HepG2 (cell line): Measurements from ENCODE around the gene ARPC5. TPM values are rescaled to one million over a fixed set of nuclear protein-coding genes. Genes with fewer than 3 reads are reported as not detected.

Experiments used
- ARNT2 ChIP-seq: sonication (generic); formaldehyde crosslinking; IDR thresholded peaks from 2 replicates; pipeline ENCODE4 v1.8.0; 2022; ENCODE audit warnings: mild to moderate bottlenecking, low read depth, missing genetic modification reagents, moderate library complexity
- BCLAF1 ChIP-seq: fragments of 450-650 bp; IDR thresholded peaks from 2 replicates; pipeline ENCODE4 v1.6.1; 2017; ENCODE audit warnings: mild to moderate bottlenecking
- CEBPG ChIP-seq: IDR thresholded peaks from 2 replicates; pipeline ENCODE4 v1.6.1; 2016
- HMGA1 ChIP-seq: sonication (generic); formaldehyde crosslinking; conservative IDR thresholded peaks from 2 replicates; pipeline ENCODE4 v1.4.0; 2020; ENCODE audit warnings: missing genetic modification reagents
- KLF12 ChIP-seq: sonication (generic); formaldehyde crosslinking; IDR thresholded peaks from 2 replicates; pipeline ENCODE4 v1.4.0; 2020; ENCODE audit warnings: missing genetic modification reagents, borderline replicate concordance
- KMT2B ChIP-seq: IDR thresholded peaks from 2 replicates; pipeline ENCODE4 v1.6.1; 2016; ENCODE audit warnings: missing genetic modification reagents, missing compliant biosample characterization
- MAFK ChIP-seq, 2 experiments: IDR thresholded peaks in 1 of 2; conservative IDR thresholded peaks in 1 of 2; 2 replicates each; pipeline ENCODE4 v1.6.1; 2011; ENCODE audit warnings: improper control_type of control experiment in 2 of 2, low read length in 2 of 2
- MED8 ChIP-seq: sonication (generic); formaldehyde crosslinking; IDR thresholded peaks from 2 replicates; pipeline ENCODE4 v1.8.1; 2023; ENCODE audit warnings: mild to moderate bottlenecking, missing genetic modification reagents; ENCODE audit not compliant: insufficient replicate concordance
- MNT ChIP-seq: fragments of 450-650 bp; IDR thresholded peaks from 2 replicates; pipeline ENCODE4 v1.6.1; 2016
- NCOA2 ChIP-seq: sonication (generic); formaldehyde crosslinking; IDR thresholded peaks from 2 replicates; pipeline ENCODE4 v1.8.0; 2022; ENCODE audit warnings: inconsistent platforms
- SOX5 ChIP-seq: IDR thresholded peaks from 2 replicates; pipeline ENCODE4 v1.6.1; 2016; ENCODE audit warnings: borderline replicate concordance
- ZBTB14 ChIP-seq: sonication (generic); formaldehyde crosslinking; IDR thresholded peaks from 2 replicates; pipeline ENCODE4 v1.4.0; 2020; ENCODE audit warnings: missing genetic modification reagents
- ZBTB7B ChIP-seq: sonication (generic); formaldehyde crosslinking; IDR thresholded peaks from 2 replicates; pipeline ENCODE4 v1.4.0; 2020; ENCODE audit warnings: missing genetic modification reagents
- ZC3H4 ChIP-seq: sonication (generic); formaldehyde crosslinking; IDR thresholded peaks from 2 replicates; pipeline ENCODE4 v1.4.0; 2020; ENCODE audit warnings: missing genetic modification reagents, borderline replicate concordance
- ZMYM2 ChIP-seq: sonication (generic); formaldehyde crosslinking; IDR thresholded peaks from 2 replicates; pipeline ENCODE4 v1.8.0; 2022; ENCODE audit warnings: mild to moderate bottlenecking, missing genetic modification reagents
- ZNF30 ChIP-seq: sonication (generic); formaldehyde crosslinking; IDR thresholded peaks from 2 replicates; pipeline ENCODE4 v1.5.0; 2020; ENCODE audit warnings: mild to moderate bottlenecking, missing genetic modification reagents
- ZNF879 ChIP-seq: sonication (generic); formaldehyde crosslinking; IDR thresholded peaks from 2 replicates; pipeline ENCODE4 v1.8.1; 2023; ENCODE audit warnings: missing genetic modification reagents
- polyA plus RNA-seq, 8 experiments: library from polyadenylated mRNA; depleted of rRNA in 3 of 8; stranded (reverse) in 7 of 8; unstranded in 1 of 8; fragments of >200 nt; fragmentation: Illumina TruSeq in 4 of 8; extraction: Trizol in 4 of 8; gene quantifications; 2 replicates each; pipeline versions ENCODE4 v1.2.1 to v1.2.3, GENCODE V29; 2011 to 2016; ENCODE audit warnings: low read depth in 4 of 8, missing spikeins in 1 of 8, mixed read lengths in 1 of 8; ENCODE audit not compliant: insufficient read depth in 1 of 8
- total RNA-seq, 5 experiments: library from RNA; depleted of rRNA; stranded (reverse); fragments of >200 nt; fragmentation: Illumina TruSeq; extraction: Trizol; gene quantifications; 2 replicates each; pipeline ENCODE4 v1.2.3, GENCODE V29; 2016; ENCODE audit warnings: low read depth in 1 of 5
- TF ChIP-seq, protein P1 (sequence below): sonication (generic); formaldehyde crosslinking; IDR thresholded peaks from 2 replicates; pipeline ENCODE4 v1.5.1; 2020; ENCODE audit warnings: missing genetic modification reagents, mild to moderate bottlenecking, borderline replicate concordance
- TF ChIP-seq, protein P2 (sequence below): IDR thresholded peaks from 2 replicates; pipeline ENCODE4 v1.6.1; 2016
- TF ChIP-seq, protein P3 (sequence below): sonication (generic); formaldehyde crosslinking; IDR thresholded peaks from 2 replicates; pipeline ENCODE4 v1.8.0; 2022; ENCODE audit warnings: mild to moderate bottlenecking, missing genetic modification reagents, moderate library complexity

ARPC5 gene
- total and polyA plus RNA-seq, 2 of the 13 experiments (the other 11 are each of a cell fraction or from before 2014, with no cell fraction given) = 48.4 to 106 TPM

GRCh38 chr1:183635606-183636333 is at the start of gene ARPC5 (continued):
- TF ChIP-seq, protein P1, sequence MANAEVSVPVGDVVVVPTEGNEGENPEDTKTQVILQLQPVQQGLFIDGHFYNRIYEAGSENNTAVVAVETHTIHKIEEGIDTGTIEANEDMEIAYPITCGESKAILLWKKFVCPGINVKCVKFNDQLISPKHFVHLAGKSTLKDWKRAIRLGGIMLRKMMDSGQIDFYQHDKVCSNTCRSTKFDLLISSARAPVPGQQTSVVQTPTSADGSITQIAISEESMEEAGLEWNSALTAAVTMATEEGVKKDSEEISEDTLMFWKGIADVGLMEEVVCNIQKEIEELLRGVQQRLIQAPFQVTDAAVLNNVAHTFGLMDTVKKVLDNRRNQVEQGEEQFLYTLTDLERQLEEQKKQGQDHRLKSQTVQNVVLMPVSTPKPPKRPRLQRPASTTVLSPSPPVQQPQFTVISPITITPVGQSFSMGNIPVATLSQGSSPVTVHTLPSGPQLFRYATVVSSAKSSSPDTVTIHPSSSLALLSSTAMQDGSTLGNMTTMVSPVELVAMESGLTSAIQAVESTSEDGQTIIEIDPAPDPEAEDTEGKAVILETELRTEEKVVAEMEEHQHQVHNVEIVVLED (CRISPR knock-in tag) = peak; percentile 68
- TF ChIP-seq ZNF30 (CRISPR knock-in tag) (no peak), NCOA2 (CRISPR knock-in tag) (peak; percentile 12; the same call in 1 of the 2 replicates), MED8 (CRISPR knock-in tag) (peak; percentile 26), MNT (peak; percentile 19; the same call in 1 of the 2 replicates), ZC3H4 (no peak), ZBTB7B (CRISPR knock-in tag) (peak; percentile 72; the same call in 1 of the 2 replicates), ZBTB14 (CRISPR knock-in tag) (peak; percentile 84), CEBPG (CRISPR knock-in tag) (no peak; the same call in 1 of the 2 replicates), HMGA1 (no peak), ZMYM2 (CRISPR knock-in tag) (peak; percentile 92), ZNF879 (CRISPR knock-in tag) (no peak), BCLAF1 (no peak), ARNT2 (CRISPR knock-in tag) (peak; percentile 22), MAFK (conservative IDR thresholded peaks at IDR 0.05 in 1 of 2, IDR thresholded peaks at IDR 0.05 in 1 of 2; ENCODE audit: low read length in 2 of 2) (no peak), KLF12 (CRISPR knock-in tag) (0 out of 2 replicates have a peak, but pooled peaks have one; percentile 55), SOX5 (CRISPR knock-in tag) (no peak), KMT2B (CRISPR knock-in tag) (peak; percentile 55)
- TF ChIP-seq, protein P2, sequence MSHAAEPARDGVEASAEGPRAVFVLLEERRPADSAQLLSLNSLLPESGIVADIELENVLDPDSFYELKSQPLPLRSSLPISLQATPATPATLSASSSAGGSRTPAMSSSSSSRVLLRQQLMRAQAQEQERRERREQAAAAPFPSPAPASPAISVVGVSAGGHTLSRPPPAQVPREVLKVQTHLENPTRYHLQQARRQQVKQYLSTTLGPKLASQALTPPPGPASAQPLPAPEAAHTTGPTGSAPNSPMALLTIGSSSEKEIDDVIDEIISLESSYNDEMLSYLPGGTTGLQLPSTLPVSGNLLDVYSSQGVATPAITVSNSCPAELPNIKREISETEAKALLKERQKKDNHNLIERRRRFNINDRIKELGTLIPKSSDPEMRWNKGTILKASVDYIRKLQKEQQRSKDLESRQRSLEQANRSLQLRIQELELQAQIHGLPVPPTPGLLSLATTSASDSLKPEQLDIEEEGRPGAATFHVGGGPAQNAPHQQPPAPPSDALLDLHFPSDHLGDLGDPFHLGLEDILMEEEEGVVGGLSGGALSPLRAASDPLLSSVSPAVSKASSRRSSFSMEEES (CRISPR knock-in tag) = peak; percentile 30; the same call in 1 of the 2 replicates
- TF ChIP-seq, protein P3, sequence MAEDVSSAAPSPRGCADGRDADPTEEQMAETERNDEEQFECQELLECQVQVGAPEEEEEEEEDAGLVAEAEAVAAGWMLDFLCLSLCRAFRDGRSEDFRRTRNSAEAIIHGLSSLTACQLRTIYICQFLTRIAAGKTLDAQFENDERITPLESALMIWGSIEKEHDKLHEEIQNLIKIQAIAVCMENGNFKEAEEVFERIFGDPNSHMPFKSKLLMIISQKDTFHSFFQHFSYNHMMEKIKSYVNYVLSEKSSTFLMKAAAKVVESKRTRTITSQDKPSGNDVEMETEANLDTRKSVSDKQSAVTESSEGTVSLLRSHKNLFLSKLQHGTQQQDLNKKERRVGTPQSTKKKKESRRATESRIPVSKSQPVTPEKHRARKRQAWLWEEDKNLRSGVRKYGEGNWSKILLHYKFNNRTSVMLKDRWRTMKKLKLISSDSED = no peak
